Endodermal cell (in vitro differentiated cells): ENCODE data around the gene NUCKS1. TPM values are rescaled to one million over a fixed set of nuclear protein-coding genes. Genes with fewer than 3 reads are reported as not detected.

Experiments
- DNase-seq: peaks from one replicate; pipeline ENCODE4 v3.0.0-alpha.2; 2017
- H3K27ac ChIP-seq: 2 replicates; pipeline ENCODE4 v1.5.1; 2013; ENCODE audit warnings: mild to moderate bottlenecking, low read depth, low read length, moderate library complexity
- H3K27me3 ChIP-seq: 2 replicates; pipeline ENCODE4 v1.6.1; 2013; ENCODE audit warnings: mild to moderate bottlenecking, low read length, moderate library complexity; ENCODE audit not compliant: insufficient read depth, control insufficient read depth, poor library complexity, severe bottlenecking
- H3K36me3 ChIP-seq: 2 replicates; pipeline ENCODE4 v1.7.0; 2013; ENCODE audit warnings: mild to moderate bottlenecking, low read length, moderate library complexity; ENCODE audit not compliant: control insufficient read depth, insufficient read depth
- H3K4me1 ChIP-seq: one replicate; pipeline ENCODE4 v1.7.0; 2013; ENCODE audit warnings: low read length; ENCODE audit not compliant: control insufficient read depth, insufficient read depth
- H3K4me3 ChIP-seq: 2 replicates; pipeline ENCODE4 v1.5.1; 2013; ENCODE audit warnings: mild to moderate bottlenecking, low read length, moderate library complexity
- H3K9ac ChIP-seq: 2 replicates; pipeline ENCODE4 v1.6.1; 2013; ENCODE audit warnings: mild to moderate bottlenecking, low read length, moderate library complexity; ENCODE audit not compliant: poor library complexity, severe bottlenecking; ENCODE audit errors: extremely low read depth
- H3K9me3 ChIP-seq: 2 replicates; pipeline ENCODE4 v1.6.1; 2013; ENCODE audit warnings: mild to moderate bottlenecking, low read length, moderate library complexity; ENCODE audit not compliant: control insufficient read depth
- H3K27ac Mint-ChIP-seq: 2 replicates; pipeline ENCODE4 v1.8.0; 2020; ENCODE audit warnings: mixed read lengths
- H3K27me3 Mint-ChIP-seq: 2 replicates; pipeline ENCODE4 v1.8.0; 2021; ENCODE audit warnings: mild to moderate bottlenecking, mixed read lengths; ENCODE audit not compliant: insufficient read depth
- H3K36me3 Mint-ChIP-seq: 2 replicates; pipeline ENCODE4 v1.8.0; 2020; ENCODE audit warnings: low read depth, mixed read lengths
- H3K4me1 Mint-ChIP-seq: 2 replicates; pipeline ENCODE4 v1.8.0; 2020; ENCODE audit warnings: mixed read lengths
- H3K4me3 Mint-ChIP-seq: 2 replicates; pipeline ENCODE4 v1.8.0; 2020; ENCODE audit warnings: mild to moderate bottlenecking, moderate library complexity, mixed read lengths
- H3K9me3 Mint-ChIP-seq: 2 replicates; pipeline ENCODE4 v1.8.0; 2020; ENCODE audit warnings: mild to moderate bottlenecking, mixed read lengths
- WGBS, 2 experiments: methylation state at CpG; one replicate each; pipeline versions ENCODE4 v1.1.5 to v1.1.7; 2013; ENCODE audit warnings: missing lambda C conversion rate in 2 of 2, mixed read lengths in 1 of 2; ENCODE audit not compliant: insufficient coverage in 1 of 2, insufficient read length in 1 of 2; 5-methylcytosine and 5-hydroxymethylcytosine counted together
- total RNA-seq, 2 donors: library from RNA; stranded (reverse); fragmentation: NEBNext Ultra II Directional in 1 of 2; extraction: Animal tissue kit (Norgen Biotek cat#: 25700) in 1 of 2; gene quantifications; 2 replicates in 1 of 2; 3 replicates in 1 of 2; pipeline ENCODE4 v1.2.1, GENCODE V29; 2021
- TF ChIP-seq, protein P1 (sequence below): fragments of 200-600 bp; sonication (generic); conservative IDR thresholded peaks from 2 replicates; pipeline ENCODE4 v1.5.0; 2021; ENCODE audit warnings: antibody characterized with exemption, mild to moderate bottlenecking

NUCKS1 gene
- total RNA-seq, 2 donors from 2014 or later, result 380 to 532 TPM

DNA sequence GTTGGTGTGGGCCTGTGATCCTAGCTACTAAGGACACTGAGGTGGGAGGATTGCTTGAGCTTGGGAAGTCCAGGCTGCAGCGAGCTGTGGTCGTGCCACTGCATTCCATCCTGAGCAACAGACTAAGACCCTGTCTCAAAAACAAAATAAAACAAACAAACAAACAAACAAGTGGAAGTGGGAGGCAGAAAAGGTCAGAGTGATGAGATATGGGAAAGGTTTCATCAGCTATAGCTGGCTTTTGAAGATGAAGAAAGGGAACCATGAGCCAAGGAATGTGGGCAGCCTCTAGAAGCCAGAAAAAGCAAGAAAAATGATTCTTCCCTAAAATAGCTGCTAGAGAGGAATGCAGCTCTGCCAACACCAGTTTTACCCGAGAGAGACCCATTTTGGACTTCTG is 10.6 kb upstream of the NUCKS1 start:
- Mint-ChIP-seq H3K36me3 (no peaks in the 10 kb centered on the region), H3K27ac (no peak overlapping the region), H3K27me3 (no peaks in the 10 kb centered on the region), H3K4me1 (no peaks in the 10 kb centered on the region), H3K9me3 (no peaks in the 10 kb centered on the region), H3K4me3 (no peak overlapping the region)
- H3K9ac ChIP-seq, result no peak overlapping the region
- 86% methylated on average over 3 of the region's 3 CpGs; no CpG with 5 or more reads in 1 of the 2 experiments for WGBS, 2 experiments
- TF ChIP-seq, protein P1, sequence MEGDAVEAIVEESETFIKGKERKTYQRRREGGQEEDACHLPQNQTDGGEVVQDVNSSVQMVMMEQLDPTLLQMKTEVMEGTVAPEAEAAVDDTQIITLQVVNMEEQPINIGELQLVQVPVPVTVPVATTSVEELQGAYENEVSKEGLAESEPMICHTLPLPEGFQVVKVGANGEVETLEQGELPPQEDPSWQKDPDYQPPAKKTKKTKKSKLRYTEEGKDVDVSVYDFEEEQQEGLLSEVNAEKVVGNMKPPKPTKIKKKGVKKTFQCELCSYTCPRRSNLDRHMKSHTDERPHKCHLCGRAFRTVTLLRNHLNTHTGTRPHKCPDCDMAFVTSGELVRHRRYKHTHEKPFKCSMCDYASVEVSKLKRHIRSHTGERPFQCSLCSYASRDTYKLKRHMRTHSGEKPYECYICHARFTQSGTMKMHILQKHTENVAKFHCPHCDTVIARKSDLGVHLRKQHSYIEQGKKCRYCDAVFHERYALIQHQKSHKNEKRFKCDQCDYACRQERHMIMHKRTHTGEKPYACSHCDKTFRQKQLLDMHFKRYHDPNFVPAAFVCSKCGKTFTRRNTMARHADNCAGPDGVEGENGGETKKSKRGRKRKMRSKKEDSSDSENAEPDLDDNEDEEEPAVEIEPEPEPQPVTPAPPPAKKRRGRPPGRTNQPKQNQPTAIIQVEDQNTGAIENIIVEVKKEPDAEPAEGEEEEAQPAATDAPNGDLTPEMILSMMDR, result no peak
- H3K9me3 ChIP-seq, result no peaks in the 10 kb centered on the region
- no peaks in the 10 kb centered on the region for H3K4me1 ChIP-seq
- no peak for DNase-seq
- no peak overlapping the region for H3K4me3 ChIP-seq
- H3K27me3 ChIP-seq, result no peaks in the 10 kb centered on the region
- no peaks in the 10 kb centered on the region for H3K36me3 ChIP-seq
- no peak overlapping the region for H3K27ac ChIP-seq

DNA sequence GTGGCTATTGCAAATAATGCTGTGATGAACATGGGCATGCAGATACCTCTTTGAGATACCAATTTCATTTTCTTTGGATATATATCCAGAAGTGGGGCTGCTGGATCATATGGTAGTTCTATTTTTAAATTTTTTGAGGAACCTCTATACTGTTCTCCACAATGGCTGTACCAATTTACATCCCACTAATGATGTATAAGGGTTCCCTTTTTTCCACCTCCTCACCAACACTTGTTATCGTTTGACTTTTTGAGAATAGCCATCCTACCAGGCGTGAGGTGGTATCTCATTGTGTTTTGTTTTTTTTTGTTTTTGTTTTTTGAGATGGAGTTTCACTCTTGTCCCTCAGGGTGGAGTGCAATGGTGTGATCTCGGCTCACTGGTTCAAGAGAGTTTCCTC is 6.6 kb upstream of the NUCKS1 start:
- WGBS, 2 experiments, result 100% methylated on average over 3 of the region's 3 CpGs; no CpG with 5 or more reads in 1 of the 2 experiments
- TF ChIP-seq, protein P1, result no peak
- no peak overlapping the region for H3K27ac Mint-ChIP-seq

DNA sequence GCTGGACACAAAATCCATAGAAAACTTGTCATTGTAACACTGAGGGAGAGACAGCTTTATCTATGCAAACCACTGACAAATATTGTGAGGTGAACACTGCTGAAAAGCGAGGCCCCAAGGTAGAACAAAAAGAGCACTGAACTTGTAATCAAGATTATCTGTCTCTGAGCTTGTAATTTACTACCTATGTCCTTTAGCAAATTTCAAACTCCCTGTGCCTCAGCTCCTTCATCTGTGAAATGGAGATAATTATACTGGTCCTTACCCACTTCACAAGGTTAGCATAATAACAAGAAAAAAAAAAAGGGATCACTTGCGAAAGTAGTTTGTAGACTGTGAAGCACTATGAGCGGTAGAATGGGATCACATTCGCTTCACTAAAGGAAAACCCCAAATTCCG is 4.9 kb upstream of the NUCKS1 start:
- H3K4me3 Mint-ChIP-seq, result no peak overlapping the region
- H3K36me3 Mint-ChIP-seq, result no peaks in the 10 kb centered on the region
- Histone ChIP-seq H3K9ac (no peak overlapping the region), H3K27me3 (no peaks in the 10 kb centered on the region), H3K4me3 (no peak overlapping the region), H3K36me3 (no peaks in the 10 kb centered on the region), H3K27ac (no peak overlapping the region), H3K4me1 (no peaks in the 10 kb centered on the region), H3K9me3 (no peaks in the 10 kb centered on the region)
- TF ChIP-seq, protein P1, result no peak
- no peak overlapping the region for H3K27ac Mint-ChIP-seq
- H3K9me3 Mint-ChIP-seq, result no peaks in the 10 kb centered on the region
- 76 to 90% methylated on average over 1 to 5 of the region's 5 CpGs for WGBS, 2 experiments
- peaks cover 3% of the 10 kb centered on the region for H3K4me1 Mint-ChIP-seq
- no peaks in the 10 kb centered on the region for H3K27me3 Mint-ChIP-seq
- DNase-seq, result no peak

More for the DNA sequence above, 6.6 kb upstream of the NUCKS1 start:
- no peaks in the 10 kb centered on the region for H3K36me3 ChIP-seq
- H3K4me1 Mint-ChIP-seq, result peaks cover 3% of the 10 kb centered on the region
- no peaks in the 10 kb centered on the region for H3K27me3 ChIP-seq
- no peak overlapping the region for H3K9ac ChIP-seq
- H3K9me3 ChIP-seq, result no peaks in the 10 kb centered on the region
- no peak overlapping the region for H3K27ac ChIP-seq
- H3K9me3 Mint-ChIP-seq, result no peaks in the 10 kb centered on the region
- H3K4me3 ChIP-seq, result no peak overlapping the region
- H3K4me1 ChIP-seq, result no peaks in the 10 kb centered on the region
- no peaks in the 10 kb centered on the region for H3K27me3 Mint-ChIP-seq
- no peak for DNase-seq
- H3K36me3 Mint-ChIP-seq, result no peaks in the 10 kb centered on the region
- no peak overlapping the region for H3K4me3 Mint-ChIP-seq
